IMR-90 (cell line): ENCODE results near the gene ISM2.

ENCODE experiments used
- BHLHE40 ChIP-seq: fragments of 150-350 bp; IDR thresholded peaks from 2 replicates; pipeline ENCODE4 v1.6.1; 2016; ENCODE audit warnings: mild to moderate bottlenecking, low read depth, low read length
- CEBPB ChIP-seq: IDR thresholded peaks from 2 replicates; pipeline ENCODE4 v1.6.1; 2012; ENCODE audit warnings: low read depth, low read length, improper control_type of control experiment
- CHD1 ChIP-seq: IDR thresholded peaks from 2 replicates; pipeline ENCODE4 v1.6.1; 2012; ENCODE audit warnings: low read depth, low read length, improper control_type of control experiment
- FOS ChIP-seq: fragments of 150-350 bp; IDR thresholded peaks from 2 replicates; pipeline ENCODE4 v1.6.1; 2016; ENCODE audit warnings: low read depth, low read length
- MAZ ChIP-seq: IDR thresholded peaks from 2 replicates; pipeline ENCODE4 v1.6.1; 2012; ENCODE audit warnings: low read depth, mild to moderate bottlenecking, low read length, improper control_type of control experiment, moderate library complexity, borderline replicate concordance
- MXI1 ChIP-seq: IDR thresholded peaks from 2 replicates; pipeline ENCODE4 v1.6.1; 2012; ENCODE audit warnings: low read depth, mild to moderate bottlenecking, low read length, moderate library complexity, borderline replicate concordance
- NFE2L2 ChIP-seq: fragments of 150-350 bp; IDR thresholded peaks from 2 replicates; pipeline ENCODE4 v1.6.1; 2016; ENCODE audit warnings: low read depth, mild to moderate bottlenecking, low read length
- POLR2A ChIP-seq: IDR thresholded peaks from 2 replicates; pipeline ENCODE4 v1.6.1; 2012; ENCODE audit warnings: mild to moderate bottlenecking, low read depth, low read length
- RAD21 ChIP-seq: IDR thresholded peaks from 2 replicates; pipeline ENCODE4 v1.6.1; 2012; ENCODE audit warnings: low read length, improper control_type of control experiment
- RCOR1 ChIP-seq: IDR thresholded peaks from 2 replicates; pipeline ENCODE4 v1.6.1; 2012; ENCODE audit warnings: mild to moderate bottlenecking, low read length, improper control_type of control experiment; ENCODE audit not compliant: insufficient replicate concordance
- SMC3 ChIP-seq: fragments of 150-350 bp; IDR thresholded peaks from 2 replicates; pipeline ENCODE4 v1.6.1; 2016; ENCODE audit warnings: low read depth, mild to moderate bottlenecking, antibody characterized with exemption, low read length, moderate library complexity
- TF ChIP-seq, protein P1 (sequence below): conservative IDR thresholded peaks from 2 replicates; pipeline ENCODE4 v1.5.1; 2012; ENCODE audit warnings: mild to moderate bottlenecking, low read depth, low read length, improper control_type of control experiment
- TF ChIP-seq, protein P2 (sequence below): fragments of 150-350 bp; IDR thresholded peaks from 2 replicates; pipeline ENCODE4 v1.6.1; 2017; ENCODE audit warnings: mild to moderate bottlenecking, antibody characterized with exemption, low read length, low read depth

DNA sequence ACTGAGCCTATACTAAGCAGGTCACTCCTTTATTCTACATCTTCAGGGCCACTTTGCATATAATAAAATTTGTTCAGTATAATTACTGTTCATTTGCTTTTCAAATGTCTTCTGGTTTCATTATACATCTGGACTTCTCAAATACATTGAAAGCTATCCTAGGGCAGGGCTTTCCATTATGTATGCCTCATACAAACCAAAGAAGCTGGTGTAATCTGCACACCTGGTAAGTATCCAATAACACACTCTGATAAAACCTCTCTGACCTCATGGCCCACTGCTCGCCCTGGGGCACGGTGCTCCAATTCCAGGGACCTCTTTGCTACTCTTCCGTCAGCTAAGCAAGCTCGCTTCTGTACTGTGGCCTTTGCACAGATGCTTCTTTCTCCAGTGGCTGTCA is 21.9 kb upstream of the ISM2 start:
- TF ChIP-seq RAD21 (no peak), CHD1 (no peak), MXI1 (no peak), POLR2A (no peak), RCOR1 (no peak), BHLHE40 (no peak), CEBPB (no peak), FOS (no peak), SMC3 (no peak), MAZ (no peak), NFE2L2 (no peak)
- TF ChIP-seq, protein P1, sequence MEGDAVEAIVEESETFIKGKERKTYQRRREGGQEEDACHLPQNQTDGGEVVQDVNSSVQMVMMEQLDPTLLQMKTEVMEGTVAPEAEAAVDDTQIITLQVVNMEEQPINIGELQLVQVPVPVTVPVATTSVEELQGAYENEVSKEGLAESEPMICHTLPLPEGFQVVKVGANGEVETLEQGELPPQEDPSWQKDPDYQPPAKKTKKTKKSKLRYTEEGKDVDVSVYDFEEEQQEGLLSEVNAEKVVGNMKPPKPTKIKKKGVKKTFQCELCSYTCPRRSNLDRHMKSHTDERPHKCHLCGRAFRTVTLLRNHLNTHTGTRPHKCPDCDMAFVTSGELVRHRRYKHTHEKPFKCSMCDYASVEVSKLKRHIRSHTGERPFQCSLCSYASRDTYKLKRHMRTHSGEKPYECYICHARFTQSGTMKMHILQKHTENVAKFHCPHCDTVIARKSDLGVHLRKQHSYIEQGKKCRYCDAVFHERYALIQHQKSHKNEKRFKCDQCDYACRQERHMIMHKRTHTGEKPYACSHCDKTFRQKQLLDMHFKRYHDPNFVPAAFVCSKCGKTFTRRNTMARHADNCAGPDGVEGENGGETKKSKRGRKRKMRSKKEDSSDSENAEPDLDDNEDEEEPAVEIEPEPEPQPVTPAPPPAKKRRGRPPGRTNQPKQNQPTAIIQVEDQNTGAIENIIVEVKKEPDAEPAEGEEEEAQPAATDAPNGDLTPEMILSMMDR = no peak
- TF ChIP-seq, protein P2, sequence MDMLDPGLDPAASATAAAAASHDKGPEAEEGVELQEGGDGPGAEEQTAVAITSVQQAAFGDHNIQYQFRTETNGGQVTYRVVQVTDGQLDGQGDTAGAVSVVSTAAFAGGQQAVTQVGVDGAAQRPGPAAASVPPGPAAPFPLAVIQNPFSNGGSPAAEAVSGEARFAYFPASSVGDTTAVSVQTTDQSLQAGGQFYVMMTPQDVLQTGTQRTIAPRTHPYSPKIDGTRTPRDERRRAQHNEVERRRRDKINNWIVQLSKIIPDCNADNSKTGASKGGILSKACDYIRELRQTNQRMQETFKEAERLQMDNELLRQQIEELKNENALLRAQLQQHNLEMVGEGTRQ = no peak
